22Rv1 (cell line): ENCODE measurements around the gene POC1A.

Source experiments
- H3K27ac ChIP-seq: fragments of 450-650 bp; 2 replicates; pipeline ENCODE4 v1.5.1; 2017
- CTCF ChIP-seq: fragments of 450-650 bp; IDR thresholded peaks from 2 replicates; pipeline ENCODE4 v1.5.1; 2017; ENCODE audit warnings: mild to moderate bottlenecking
- ZFX ChIP-seq: fragments of 450-650 bp; IDR thresholded peaks from 2 replicates; pipeline ENCODE4 v1.6.1; 2017; ENCODE audit warnings: antibody characterized with exemption, borderline replicate concordance

The POC1A gene

GRCh38 chr3:52032702-52033408 is 121.4 kb downstream of the POC1A start:
- no peak overlapping the region for H3K27ac ChIP-seq
- TF ChIP-seq CTCF (no peak), ZFX (no peak)

GRCh38 chr3:52031896-52032295 is 122.3 kb downstream of the POC1A start:
- no peak overlapping the region for H3K27ac ChIP-seq
- no peak for TF ChIP-seq ZFX
- no peak for TF ChIP-seq CTCF

GRCh38 chr3:52030714-52031310 is 123.4 kb downstream of the POC1A start:
- no peak for TF ChIP-seq ZFX
- no peak for TF ChIP-seq CTCF
- H3K27ac ChIP-seq: no peak overlapping the region

GRCh38 chr3:52029535-52029934 is 124.7 kb downstream of the POC1A start:
- H3K27ac ChIP-seq: no peak overlapping the region
- TF ChIP-seq CTCF (no peak), ZFX (no peak)

GRCh38 chr3:52029053-52029452 is 125.2 kb downstream of the POC1A start:
- TF ChIP-seq ZFX (no peak), CTCF (no peak)
- H3K27ac ChIP-seq: no peak overlapping the region

GRCh38 chr3:52028572-52028971 is 125.7 kb downstream of the POC1A start:
- TF ChIP-seq ZFX (no peak), CTCF (no peak)
- no peak overlapping the region for H3K27ac ChIP-seq

GRCh38 chr3:52026041-52026440 is 128.2 kb downstream of the POC1A start:
- no peak overlapping the region for H3K27ac ChIP-seq

More at GRCh38 chr3:52026041-52026440, 128.2 kb downstream of the POC1A start:
- TF ChIP-seq ZFX (no peak), CTCF (no peak)
